Activated CD4-positive, alpha-beta memory T cell treated with anti-CD3 and anti-CD28 coated beads, Interleukin-2, amount 10 ng/mL, durations not matched to agents 7 days and 5 days (primary cell): Measurements from ENCODE around the gene AP2B1. TPM values are rescaled to one million over a fixed set of nuclear protein-coding genes. Genes with fewer than 3 reads are reported as not detected.
"Not testable (repeated sequence)": the region's sequence is repeated elsewhere in the genome, so short reads cannot be mapped to it uniquely, and the experiment has no call there.

Experiments used
- CTCF ChIA-PET: fragments of 350-600 bp; sonication (Branson Sonifier 250); formaldehyde crosslinking; loops from one replicate; lab custom pipeline; 2021; ENCODE audit warnings: antibody characterized with exemption, inconsistent platforms; lab: Charles Lee
- POLR2A ChIA-PET: fragments of 350-600 bp; sonication (Branson Sonifier 250); formaldehyde crosslinking; loops from one replicate; lab custom pipeline; 2021; ENCODE audit warnings: antibody characterized with exemption; lab: Charles Lee
- DNase-seq: peaks from one replicate; pipeline ENCODE4 v3.0.0-alpha.2; 2020
- H3K27ac Mint-ChIP-seq: one replicate; pipeline ENCODE4 v1.8.0; 2021; ENCODE audit warnings: mild to moderate bottlenecking, mixed read lengths
- H3K27me3 Mint-ChIP-seq: one replicate; pipeline ENCODE4 v1.8.0; 2021; ENCODE audit warnings: mixed read lengths
- H3K36me3 Mint-ChIP-seq: one replicate; pipeline ENCODE4 v1.8.0; 2021; ENCODE audit warnings: low read depth, mixed read lengths
- H3K4me1 Mint-ChIP-seq: one replicate; pipeline ENCODE4 v1.8.0; 2021; ENCODE audit warnings: mixed read lengths
- H3K4me3 Mint-ChIP-seq: one replicate; pipeline ENCODE4 v1.8.0; 2021; ENCODE audit warnings: mild to moderate bottlenecking, mixed read lengths
- H3K9me3 Mint-ChIP-seq: one replicate; pipeline ENCODE4 v1.8.0; 2021; ENCODE audit warnings: mixed read lengths
- total RNA-seq, 2 experiments: library from RNA; stranded (reverse); gene quantifications; one replicate each; pipeline ENCODE4 v1.2.3, GENCODE V29; 2021

AP2B1 gene
- total RNA-seq, 2 experiments from 2014 or later = 196 to 203 TPM

GRCh38 chr17:35684055-35684802 is 97.1 kb downstream of the AP2B1 start:
- CTCF ChIA-PET = interaction anchor here (1.0 to 1.2 kb wide), 2 partner anchors 10 to 80 kb away, joined by 3 to 4 read pairs; no protein-coding TSS in a partner anchor
- POLR2A ChIA-PET = no interaction called here
- Mint-ChIP-seq H3K4me3 (no peak overlapping the region), H3K27me3 (no peaks in the 10 kb centered on the region), H3K36me3 (peaks cover 53% of the 10 kb centered on the region), H3K27ac (no peak overlapping the region), H3K9me3 (no peaks in the 10 kb centered on the region), H3K4me1 (peaks cover 7% of the 10 kb centered on the region)
- DNase-seq = no peak

DNA sequence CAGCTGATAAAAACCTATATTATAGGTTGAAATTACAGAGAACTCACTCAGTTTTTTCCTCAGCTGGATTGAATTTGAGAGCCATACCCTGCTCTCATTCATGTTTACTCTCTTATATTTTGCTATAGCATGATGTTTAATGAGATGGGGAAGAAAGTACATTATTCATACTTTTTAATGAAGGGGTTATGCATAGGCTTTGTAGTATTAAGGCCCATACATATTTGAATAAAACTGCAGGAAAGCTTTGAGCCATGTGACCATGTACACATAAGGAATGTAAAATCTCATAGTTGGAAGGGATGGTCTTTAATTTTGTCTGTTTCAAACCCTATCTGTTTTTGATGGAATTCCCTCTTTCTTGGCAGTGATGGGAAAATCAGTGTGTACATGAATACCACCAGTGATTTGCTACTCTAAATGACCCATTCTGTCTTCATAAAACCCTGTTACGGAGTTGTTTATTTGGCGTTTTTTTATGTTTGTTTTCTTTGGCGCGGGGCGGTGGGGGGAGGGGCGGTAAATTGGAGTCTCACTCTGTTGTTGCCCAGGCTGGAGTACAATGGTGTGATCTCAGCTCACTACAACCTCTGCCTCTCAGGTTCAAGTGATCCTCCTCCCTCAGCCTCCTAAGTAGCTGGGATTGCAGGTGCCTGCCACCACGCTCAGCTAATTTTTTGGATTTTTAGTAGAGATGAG is 105.5 kb downstream of the AP2B1 start:
- Mint-ChIP-seq H3K4me3 (no peak overlapping the region), H3K4me1 (peaks cover 3% of the 10 kb centered on the region), H3K9me3 (no peaks in the 10 kb centered on the region), H3K27ac (no peak overlapping the region), H3K36me3 (peaks cover 55% of the 10 kb centered on the region), H3K27me3 (no peaks in the 10 kb centered on the region)
- ChIA-PET POLR2A (no interaction called here), CTCF (no interaction called here)
- DNase-seq = no peak

GRCh38 chr17:35693662-35694061 is 106.5 kb downstream of the AP2B1 start:
- ChIA-PET POLR2A (no interaction called here), CTCF (interaction anchor here (0.6 kb wide), 2 partner anchors 9 to 70 kb away, joined by 3 read pairs; no protein-coding TSS in a partner anchor)
- Mint-ChIP-seq H3K9me3 (no peaks in the 10 kb centered on the region), H3K4me1 (peaks cover 3% of the 10 kb centered on the region), H3K27ac (no peak overlapping the region), H3K36me3 (peaks cover 47% of the 10 kb centered on the region), H3K4me3 (no peak overlapping the region), H3K27me3 (no peaks in the 10 kb centered on the region)
- DNase-seq = no peak

DNA sequence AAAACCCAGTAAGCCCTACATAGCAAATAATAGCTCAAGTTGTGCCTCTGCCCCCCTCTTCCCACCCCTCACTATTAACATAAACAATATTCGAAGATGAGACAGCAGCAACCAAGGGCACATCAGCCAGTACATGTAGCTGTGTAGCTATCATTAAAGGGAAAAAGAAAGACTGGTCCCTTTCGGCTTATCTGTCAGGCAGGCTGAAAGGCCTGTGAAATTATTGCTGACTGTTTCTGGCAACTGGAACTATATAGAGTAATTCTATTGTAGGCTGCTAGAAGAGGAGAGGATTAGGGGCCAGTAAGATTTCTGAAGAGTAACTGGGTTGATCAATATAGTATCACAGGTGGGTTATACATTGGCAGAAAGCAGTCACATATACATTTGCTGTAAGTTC is 107.8 kb downstream of the AP2B1 start:
- H3K27me3 Mint-ChIP-seq = no peaks in the 10 kb centered on the region
- no peak for DNase-seq
- peaks cover 39% of the 10 kb centered on the region for H3K36me3 Mint-ChIP-seq
- H3K4me3 Mint-ChIP-seq = no peak overlapping the region
- no peaks in the 10 kb centered on the region for H3K9me3 Mint-ChIP-seq
- H3K4me1 Mint-ChIP-seq = peaks cover 3% of the 10 kb centered on the region
- CTCF ChIA-PET = interaction anchor here (1.1 kb wide), 1 partner anchor 52 kb away, joined by 3 read pairs; no protein-coding TSS in a partner anchor
- no peak overlapping the region for H3K27ac Mint-ChIP-seq
- POLR2A ChIA-PET = no interaction called here

- peaks cover 32% of the 10 kb centered on the region for H3K36me3 Mint-ChIP-seq
- H3K27me3 Mint-ChIP-seq = no peaks in the 10 kb centered on the region
- POLR2A ChIA-PET = interaction anchor here (0.9 kb wide), 1 partner anchor 9 kb away, joined by 3 read pairs; no protein-coding TSS in a partner anchor
- H3K9me3 Mint-ChIP-seq = no peaks in the 10 kb centered on the region
- no peak for DNase-seq
- no peak overlapping the region for H3K27ac Mint-ChIP-seq
- CTCF ChIA-PET = interaction anchor here (1.0 to 1.1 kb wide), 2 partner anchors 10 to 51 kb away, joined by 3 read pairs; no protein-coding TSS in a partner anchor
- no peak overlapping the region for H3K4me3 Mint-ChIP-seq
- H3K4me1 Mint-ChIP-seq = peaks cover 3% of the 10 kb centered on the region
These were observed 108.5 kb downstream of the AP2B1 start for GRCh38 chr17:35695613-35696012.

DNA sequence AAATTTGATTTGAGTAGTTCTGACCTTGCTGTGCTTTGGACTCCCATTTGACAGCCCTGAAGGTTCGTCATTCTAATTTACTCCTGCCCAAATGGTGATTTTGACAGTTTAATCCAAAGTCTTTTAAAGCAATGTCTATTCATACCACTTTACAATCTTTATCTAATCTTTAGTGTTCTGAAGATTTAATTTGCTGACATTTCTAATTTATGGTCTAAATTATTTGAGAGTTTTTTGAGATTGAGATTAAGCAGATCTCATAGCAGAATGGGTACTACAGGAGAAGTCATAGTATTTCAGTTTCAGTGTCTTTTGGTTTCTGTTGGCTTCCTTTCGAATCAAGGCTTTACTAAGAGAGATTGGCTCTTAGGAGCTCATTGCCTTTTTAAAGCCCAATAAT is 111.7 kb downstream of the AP2B1 start:
- ChIA-PET CTCF (interaction anchor here (0.7 kb wide), 1 partner anchor 66 kb away, joined by 3 read pairs; no protein-coding TSS in a partner anchor), POLR2A (no interaction called here)
- Mint-ChIP-seq H3K4me1 (peaks cover 5% of the 10 kb centered on the region), H3K27me3 (no peaks in the 10 kb centered on the region), H3K4me3 (no peak overlapping the region), H3K27ac (no peak overlapping the region), H3K36me3 (peaks cover 43% of the 10 kb centered on the region), H3K9me3 (no peaks in the 10 kb centered on the region)
- DNase-seq = no peak

GRCh38 chr17:35700150-35700549 is 113.0 kb downstream of the AP2B1 start:
- CTCF ChIA-PET = no interaction called here
- POLR2A ChIA-PET = interaction anchor here (0.6 kb wide), 1 partner anchor 82 kb away, joined by 3 read pairs; no protein-coding TSS in a partner anchor

GRCh38 chr17:35701491-35701890 is 114.4 kb downstream of the AP2B1 start:
- H3K27me3 Mint-ChIP-seq = no peaks in the 10 kb centered on the region
- no peak overlapping the region for H3K4me3 Mint-ChIP-seq
- H3K4me1 Mint-ChIP-seq = peaks cover 5% of the 10 kb centered on the region
- CTCF ChIA-PET = interaction anchor here (1.1 kb wide), 1 partner anchor 62 kb away, joined by 3 read pairs; no protein-coding TSS in a partner anchor
- no peak overlapping the region for H3K27ac Mint-ChIP-seq
- DNase-seq = no peak
- peaks cover 31% of the 10 kb centered on the region for H3K36me3 Mint-ChIP-seq
- H3K9me3 Mint-ChIP-seq = no peaks in the 10 kb centered on the region
- POLR2A ChIA-PET = no interaction called here

More at GRCh38 chr17:35700150-35700549, 113.0 kb downstream of the AP2B1 start:
- no peak for DNase-seq
- Mint-ChIP-seq H3K27ac (no peak overlapping the region), H3K36me3 (peaks cover 40% of the 10 kb centered on the region), H3K4me3 (no peak overlapping the region), H3K4me1 (peaks cover 5% of the 10 kb centered on the region), H3K27me3 (no peaks in the 10 kb centered on the region), H3K9me3 (no peaks in the 10 kb centered on the region)

GRCh38 chr17:35703308-35703707 is 116.2 kb downstream of the AP2B1 start:
- H3K36me3 Mint-ChIP-seq = peaks cover 24% of the 10 kb centered on the region
- CTCF ChIA-PET, H3K27me3 Mint-ChIP-seq, POLR2A ChIA-PET, H3K4me3 Mint-ChIP-seq, H3K4me1 Mint-ChIP-seq, DNase-seq, H3K27ac Mint-ChIP-seq, H3K9me3 Mint-ChIP-seq: not testable (repeated sequence)

DNA sequence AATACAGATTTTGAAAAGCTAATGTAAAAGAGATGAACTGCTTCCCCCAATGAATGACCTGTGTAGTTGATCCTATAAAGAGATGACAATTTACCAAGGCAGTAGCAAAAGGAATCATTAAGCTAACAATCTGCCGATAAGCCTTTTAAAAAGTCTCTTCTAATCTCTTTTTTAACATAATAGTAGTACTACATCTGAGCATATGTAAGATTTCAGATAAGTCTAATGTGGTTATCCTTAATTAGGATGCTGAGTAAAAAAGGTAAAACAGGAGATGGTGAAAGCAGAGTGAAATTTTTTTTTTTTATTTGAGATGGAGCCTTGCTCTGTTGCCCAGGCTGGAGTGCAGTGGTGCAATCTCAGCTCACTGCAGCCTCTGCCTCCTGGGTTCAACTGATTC is 118.1 kb downstream of the AP2B1 start:
- peaks cover 13% of the 10 kb centered on the region for H3K4me1 Mint-ChIP-seq
- no peaks in the 10 kb centered on the region for H3K9me3 Mint-ChIP-seq
- POLR2A ChIA-PET = interaction anchor here (1.1 kb wide), 1 partner anchor 9 kb away, joined by 3 read pairs; no protein-coding TSS in a partner anchor
- H3K27me3 Mint-ChIP-seq = no peaks in the 10 kb centered on the region
- no peak for DNase-seq
- H3K27ac Mint-ChIP-seq = no peak overlapping the region
- CTCF ChIA-PET = no interaction called here
- H3K36me3 Mint-ChIP-seq = peaks cover 33% of the 10 kb centered on the region
- no peak overlapping the region for H3K4me3 Mint-ChIP-seq

- peaks cover 13% of the 10 kb centered on the region for H3K4me1 Mint-ChIP-seq
- DNase-seq = no peak
- ChIA-PET POLR2A (no interaction called here), CTCF (no interaction called here)
- H3K27me3 Mint-ChIP-seq = no peaks in the 10 kb centered on the region
- peaks cover 38% of the 10 kb centered on the region for H3K36me3 Mint-ChIP-seq
- H3K27ac Mint-ChIP-seq = no peak overlapping the region
- no peaks in the 10 kb centered on the region for H3K9me3 Mint-ChIP-seq
- no peak overlapping the region for H3K4me3 Mint-ChIP-seq
These were observed 118.6 kb downstream of the AP2B1 start for GRCh38 chr17:35705705-35706104.

GRCh38 chr17:35708149-35708548 is 121.0 kb downstream of the AP2B1 start:
- peaks cover 14% of the 10 kb centered on the region for H3K4me1 Mint-ChIP-seq
- H3K36me3 Mint-ChIP-seq = peaks cover 28% of the 10 kb centered on the region

GRCh38 chr17:35708951-35709350 is 121.8 kb downstream of the AP2B1 start:
- no peak for DNase-seq
- H3K4me3 Mint-ChIP-seq = no peak overlapping the region
- ChIA-PET CTCF (interaction anchor here (1.1 to 2.4 kb wide), 2 partner anchors 24 to 38 kb away, joined by 3 to 6 read pairs; no protein-coding TSS in a partner anchor), POLR2A (interaction anchor here (0.6 to 1.6 kb wide), 2 partner anchors 9 to 131 kb away, joined by 3 read pairs; partner anchors contain the start of gene PEX12)
- no peaks in the 10 kb centered on the region for H3K9me3 Mint-ChIP-seq
- H3K27ac Mint-ChIP-seq = no peak overlapping the region
- H3K36me3 Mint-ChIP-seq = peaks cover 24% of the 10 kb centered on the region
- H3K4me1 Mint-ChIP-seq = peaks cover 14% of the 10 kb centered on the region
- H3K27me3 Mint-ChIP-seq = no peaks in the 10 kb centered on the region

More at GRCh38 chr17:35708149-35708548, 121.0 kb downstream of the AP2B1 start:
- no peak for DNase-seq
- ChIA-PET POLR2A (interaction anchor here (0.6 to 1.6 kb wide), 2 partner anchors 10 to 130 kb away, joined by 3 read pairs; partner anchors contain the start of gene PEX12), CTCF (no interaction called here)
- H3K9me3 Mint-ChIP-seq = no peaks in the 10 kb centered on the region
- no peaks in the 10 kb centered on the region for H3K27me3 Mint-ChIP-seq
- no peak overlapping the region for H3K27ac Mint-ChIP-seq
- H3K4me3 Mint-ChIP-seq = no peak overlapping the region
